ENCODE data around the gene HCK. TPM values are rescaled to one million over a fixed set of nuclear protein-coding genes. Genes with fewer than 3 reads are reported as not detected.

Gene HCK
- total RNA-seq, 1 donor from 2014 or later = 49.0 TPM

GRCh38 chr20:32091888-32092346 lies 39.9 kb downstream of the HCK start:
- Histone ChIP-seq H3K9me3 (no peaks in the 10 kb centered on the region), H3K27ac (no peak overlapping the region), H3K27me3 (no peaks in the 10 kb centered on the region), H3K4me3 (no peak overlapping the region), H3K4me1 (no peaks in the 10 kb centered on the region), H3K36me3 (no peaks in the 10 kb centered on the region)
- ATAC-seq = peak; percentile 95
- intact Hi-C loops (cut with DNase I) = no loop called here
- peak; percentile 87 for DNase-seq
- TF ChIP-seq CTCF (IDR thresholded peaks at IDR 0.05) = peak; percentile 96

GRCh38 chr20:32098786-32099185 lies 46.7 kb downstream of the HCK start:
- ATAC-seq (no peak), DNase-seq (no peak)
- H3K4me1 ChIP-seq = no peaks in the 10 kb centered on the region
- no peaks in the 10 kb centered on the region for H3K9me3 ChIP-seq
- H3K36me3 ChIP-seq = no peaks in the 10 kb centered on the region
- intact Hi-C loops (cut with DNase I) = no loop called here
- TF ChIP-seq CTCF (IDR thresholded peaks at IDR 0.05) = no peak
- H3K27me3 ChIP-seq = peaks cover 6% of the 10 kb centered on the region
- no peak overlapping the region for H3K4me3 ChIP-seq
- no peak overlapping the region for H3K27ac ChIP-seq

DNA sequence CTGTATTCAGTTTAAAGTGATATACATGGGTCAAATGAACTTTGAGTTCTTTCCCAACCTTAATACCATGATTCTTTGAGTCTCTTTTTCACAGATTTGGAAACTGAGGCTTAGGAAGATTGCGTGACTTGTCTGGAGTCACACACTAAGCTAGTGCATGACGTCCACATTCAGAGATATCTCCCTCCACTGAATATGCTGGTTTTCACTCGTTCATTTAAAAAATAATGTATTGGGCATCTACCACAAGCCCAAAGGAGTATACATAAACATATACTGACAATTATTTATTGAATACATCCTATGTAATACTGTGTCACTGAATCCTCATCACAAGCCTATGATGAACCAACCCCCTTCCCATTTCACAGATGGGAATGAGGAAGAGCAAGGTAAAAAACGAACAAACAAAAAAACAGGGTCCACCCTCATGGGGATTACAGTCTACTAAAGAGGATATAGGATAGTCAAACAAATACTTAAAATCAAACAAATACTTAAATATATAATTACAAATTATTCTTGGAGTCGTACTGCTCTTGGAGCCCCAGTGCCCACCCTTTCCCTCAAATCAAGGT lies 56.9 kb downstream of the HCK start:
- intact Hi-C loops (cut with DNase I) = no loop called here

GRCh38 chr20:32109392-32110172 lies 57.5 kb downstream of the HCK start, which contains the start of gene TM9SF4:
TSS of gene TM9SF4 (plus strand) at chr20:32109714. CDS start at chr20:32109741, 27 bp downstream.
- intact Hi-C loops (cut with DNase I) = no loop called here
- peak; percentile 94 for ATAC-seq

More for the DNA sequence above, 56.9 kb downstream of the HCK start:
- TF ChIP-seq CTCF (IDR thresholded peaks at IDR 0.05) = no peak
- H3K4me3 ChIP-seq = peak overlapping the region; percentile 99
- ATAC-seq (no peak), DNase-seq (no peak)
- H3K4me1 ChIP-seq = peaks cover 30% of the 10 kb centered on the region
- H3K36me3 ChIP-seq = no peaks in the 10 kb centered on the region
- peak overlapping the region; percentile 100 for H3K27ac ChIP-seq
- H3K27me3 ChIP-seq = no peaks in the 10 kb centered on the region
- H3K9me3 ChIP-seq = no peaks in the 10 kb centered on the region

DNA sequence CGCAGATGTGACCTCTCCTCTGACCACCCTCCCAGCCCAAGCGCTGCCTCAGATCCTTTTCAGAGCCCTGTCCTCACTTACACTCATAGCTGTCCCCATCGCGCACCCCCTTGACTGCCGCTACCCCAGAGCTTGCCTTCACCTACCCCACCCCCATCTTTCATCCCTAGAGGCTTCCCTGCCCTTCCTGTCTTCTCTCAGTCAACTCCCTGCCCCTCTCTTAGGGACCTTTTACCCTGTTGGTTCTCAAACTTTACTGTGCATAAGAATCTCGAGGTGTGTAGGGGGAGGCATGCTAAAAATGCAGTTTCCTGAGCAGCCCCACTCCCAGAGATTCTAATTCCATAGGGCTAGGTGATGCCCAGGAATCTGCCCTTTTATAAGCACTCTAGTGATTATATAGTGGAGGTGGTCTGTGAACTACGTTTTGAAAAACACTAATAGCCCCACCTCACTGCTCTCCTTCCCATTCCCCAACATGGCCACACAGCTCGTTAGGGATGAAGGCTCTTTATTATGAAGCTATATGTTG lies 58.2 kb downstream of the HCK start:
- TF ChIP-seq CTCF (IDR thresholded peaks at IDR 0.05) = no peak
- Histone ChIP-seq H3K27me3 (no peaks in the 10 kb centered on the region), H3K27ac (peak overlapping the region; percentile 100), H3K9me3 (no peaks in the 10 kb centered on the region), H3K4me3 (peak overlapping the region; percentile 99), H3K36me3 (peaks cover 7% of the 10 kb centered on the region), H3K4me1 (peaks cover 30% of the 10 kb centered on the region)
- no peak for DNase-seq
- peak; percentile 3 for ATAC-seq
- intact Hi-C loops (cut with DNase I) = no loop called here

More at GRCh38 chr20:32109392-32110172, 57.5 kb downstream of the HCK start, which contains the start of gene TM9SF4:
- H3K4me1 ChIP-seq = peaks cover 30% of the 10 kb centered on the region
- no peaks in the 10 kb centered on the region for H3K9me3 ChIP-seq
- peak within 1 kb of the TSS; percentile 100 for H3K27ac ChIP-seq
- peak within 1 kb of the TSS; percentile 99 for H3K4me3 ChIP-seq
- TF ChIP-seq CTCF (IDR thresholded peaks at IDR 0.05) = no peak
- H3K36me3 ChIP-seq = peaks cover under 1% of the 10 kb centered on the region
- no peaks in the 10 kb centered on the region for H3K27me3 ChIP-seq
- DNase-seq = peak; percentile 92
